DOHH2 (cell line): ENCODE data around the gene C12orf54.
"Not testable (repeated sequence)": the region's sequence is repeated elsewhere in the genome, so short reads cannot be mapped to it uniquely, and the experiment has no call there.

Source experiments
- H3F3A ChIP-seq: fragments of 200-600 bp; sonication (generic), shearing (Covaris generic); 2 replicates; pipeline ENCODE4 v1.6.0; 2016; ENCODE audit warnings: antibody characterized with exemption, mild to moderate bottlenecking; ENCODE audit not compliant: control insufficient read depth, insufficient read depth
- H3K27ac ChIP-seq: fragments of 200-600 bp; sonication (generic); 2 replicates; pipeline ENCODE4 v1.5.1; 2014; ENCODE audit warnings: low read depth, mild to moderate bottlenecking, low read length, moderate library complexity
- H3K27me3 ChIP-seq: fragments of 200-600 bp; sonication (generic); 2 replicates; pipeline ENCODE4 v1.6.1; 2014; ENCODE audit warnings: mild to moderate bottlenecking, low read length, mixed read lengths; ENCODE audit not compliant: control insufficient read depth
- H3K36me3 ChIP-seq: fragments of 200-600 bp; sonication (generic); 2 replicates; pipeline ENCODE4 v1.6.1; 2014; ENCODE audit warnings: mild to moderate bottlenecking, low read length, moderate library complexity, mixed read lengths; ENCODE audit not compliant: control insufficient read depth
- H3K4me1 ChIP-seq: fragments of 200-600 bp; sonication (generic); 2 replicates; pipeline ENCODE4 v1.6.1; 2014; ENCODE audit warnings: mild to moderate bottlenecking, low read length, mixed read lengths; ENCODE audit not compliant: control insufficient read depth
- H3K4me2 ChIP-seq: fragments of 200-600 bp; sonication (generic); 2 replicates; pipeline ENCODE4 v1.6.0; 2014; ENCODE audit warnings: mild to moderate bottlenecking, low read length, moderate library complexity
- H3K4me3 ChIP-seq: fragments of 200-600 bp; sonication (generic); 2 replicates; pipeline ENCODE4 v1.5.1; 2014; ENCODE audit warnings: mild to moderate bottlenecking, low read length, mixed read lengths
- H3K79me2 ChIP-seq: fragments of 200-600 bp; sonication (generic); 2 replicates; pipeline ENCODE4 v1.6.1; 2014; ENCODE audit warnings: mild to moderate bottlenecking, low read length, mixed read lengths; ENCODE audit not compliant: control insufficient read depth
- H3K9me2 ChIP-seq: fragments of 200-600 bp; sonication (generic); replicated peaks from 2 replicates; pipeline ENCODE4 v1.6.1; 2014; ENCODE audit warnings: mild to moderate bottlenecking, low read length, mixed read lengths; ENCODE audit not compliant: control insufficient read depth
- H3K9me3 ChIP-seq: fragments of 200-600 bp; sonication (generic); 2 replicates; pipeline ENCODE4 v1.6.1; 2014; ENCODE audit warnings: antibody characterized with exemption, low read length, mixed read lengths; ENCODE audit not compliant: control insufficient read depth, insufficient read depth
- H4K20me1 ChIP-seq: fragments of 200-600 bp; sonication (generic); 2 replicates; pipeline ENCODE4 v1.6.0; 2014; ENCODE audit warnings: low read depth, mild to moderate bottlenecking, antibody characterized with exemption, low read length, moderate library complexity; ENCODE audit not compliant: control insufficient read depth, insufficient read depth
- CTCF ChIP-seq: fragments of 200-600 bp; sonication (generic); IDR thresholded peaks from one replicate; pipeline ENCODE4 v1.5.1; 2014; ENCODE audit warnings: antibody characterized with exemption, mild to moderate bottlenecking, low read depth, low read length; ENCODE audit not compliant: poor library complexity, severe bottlenecking
- EZH2phosphoT487 ChIP-seq: fragments of 200-600 bp; sonication (generic); IDR thresholded peaks from 2 replicates; pipeline ENCODE4 v1.6.1; 2017; ENCODE audit warnings: borderline replicate concordance, mild to moderate bottlenecking, antibody characterized with exemption, low read length, moderate library complexity, mixed read lengths

C12orf54 gene

GRCh38 chr12:48451372-48451771, 30.9 kb upstream of the C12orf54 start:
- no peaks in the 10 kb centered on the region for H3K79me2 ChIP-seq
- no peaks in the 10 kb centered on the region for H3K4me1 ChIP-seq
- H3K9me2 ChIP-seq: no peaks in the 10 kb centered on the region
- no peak for TF ChIP-seq EZH2phosphoT487
- TF ChIP-seq CTCF: no peak
- no peaks in the 10 kb centered on the region for H3K36me3 ChIP-seq
- no peak overlapping the region for H3K4me3 ChIP-seq
- H3F3A ChIP-seq: no peaks in the 10 kb centered on the region
- no peaks in the 10 kb centered on the region for H3K9me3 ChIP-seq
- H3K4me2 ChIP-seq: no peak overlapping the region
- no peaks in the 10 kb centered on the region for H4K20me1 ChIP-seq
- H3K27ac ChIP-seq: no peak overlapping the region
- H3K27me3 ChIP-seq: peaks cover 5% of the 10 kb centered on the region; the same call in 1 of the 2 replicates

- not testable (repeated sequence) for H3K27ac ChIP-seq, H4K20me1 ChIP-seq, H3K9me3 ChIP-seq, H3K27me3 ChIP-seq, H3K9me2 ChIP-seq, H3F3A ChIP-seq, H3K79me2 ChIP-seq, H3K4me3 ChIP-seq, H3K36me3 ChIP-seq, H3K4me1 ChIP-seq, H3K4me2 ChIP-seq
These were observed 29.3 kb upstream of the C12orf54 start for GRCh38 chr12:48452961-48453360.

GRCh38 chr12:48454667-48455066, 27.6 kb upstream of the C12orf54 start:
- H3K27ac ChIP-seq: no peak overlapping the region
- H3F3A ChIP-seq: no peaks in the 10 kb centered on the region
- H3K9me2 ChIP-seq: no peaks in the 10 kb centered on the region
- no peaks in the 10 kb centered on the region for H3K36me3 ChIP-seq
- no peaks in the 10 kb centered on the region for H4K20me1 ChIP-seq
- no peak overlapping the region for H3K4me3 ChIP-seq
- H3K4me1 ChIP-seq: no peaks in the 10 kb centered on the region
- H3K79me2 ChIP-seq: no peaks in the 10 kb centered on the region
- no peaks in the 10 kb centered on the region for H3K27me3 ChIP-seq
- H3K9me3 ChIP-seq: no peaks in the 10 kb centered on the region
- H3K4me2 ChIP-seq: no peak overlapping the region
- TF ChIP-seq EZH2phosphoT487 (no peak), CTCF (peak; percentile 36)

GRCh38 chr12:48455116-48455515, 27.2 kb upstream of the C12orf54 start:
- no peaks in the 10 kb centered on the region for H3K79me2 ChIP-seq
- no peaks in the 10 kb centered on the region for H3F3A ChIP-seq
- H3K27ac ChIP-seq: no peak overlapping the region
- no peak overlapping the region for H3K4me2 ChIP-seq
- no peaks in the 10 kb centered on the region for H3K9me3 ChIP-seq
- TF ChIP-seq EZH2phosphoT487 (no peak), CTCF (no peak)
- no peaks in the 10 kb centered on the region for H3K4me1 ChIP-seq
- H3K27me3 ChIP-seq: no peaks in the 10 kb centered on the region
- H3K9me2 ChIP-seq: no peaks in the 10 kb centered on the region
- H4K20me1 ChIP-seq: no peaks in the 10 kb centered on the region
- H3K36me3 ChIP-seq: no peaks in the 10 kb centered on the region
- no peak overlapping the region for H3K4me3 ChIP-seq
